Caco-2 (cell line): ENCODE results near the gene CHCHD6. TPM values are rescaled to one million over a fixed set of nuclear protein-coding genes. Genes with fewer than 3 reads are reported as not detected.

ENCODE experiments used
- BruUV-seq: library from RNA; stranded (reverse); fragments of 400-500 nt; replicated peaks from 2 replicates; lab custom pipeline; 2021; lab: Mats Ljungman, UMichigan
- CTCF ChIA-PET: fragments of 300-600 bp; sonication (Branson Sonifier 250); formaldehyde crosslinking; loops from one replicate; lab custom pipeline; 2022; ENCODE audit warnings: antibody characterized with exemption; lab: Charles Lee
- POLR2A ChIA-PET: fragments of 300-600 bp; sonication (Branson Sonifier 250); formaldehyde crosslinking; loops from one replicate; lab custom pipeline; 2022; ENCODE audit warnings: antibody characterized with exemption; lab: Charles Lee
- DNase-seq, 2 experiments: peaks; one replicate each; pipeline versions ENCODE4 v3.0.0 to v3.0.0-alpha.2; 2020 to 2022
- H3K27me3 ChIP-seq: replicated peaks from 2 replicates; pipeline ENCODE4 v1.6.0; 2011; ENCODE audit warnings: low read length; ENCODE audit not compliant: control insufficient read depth, insufficient read depth
- H3K36me3 ChIP-seq: 2 replicates; pipeline ENCODE4 v1.5.1; 2011; ENCODE audit warnings: low read length; ENCODE audit not compliant: control insufficient read depth, insufficient read depth
- H3K4me1 ChIP-seq: fragments of 250-450 bp; sonication (Bioruptor Pico); 2 replicates; pipeline ENCODE4 v1.5.1; 2020; ENCODE audit warnings: mild to moderate bottlenecking
- H3K4me3 ChIP-seq: 2 replicates; pipeline ENCODE4 v1.5.1; 2011; ENCODE audit warnings: low read depth, mild to moderate bottlenecking, control low read depth, low read length
- H3K9me3 ChIP-seq: fragments of 250-450 bp; sonication (Bioruptor Pico); 2 replicates; pipeline ENCODE4 v1.5.1; 2020; ENCODE audit warnings: mild to moderate bottlenecking, moderate library complexity
- H3K27ac Mint-ChIP-seq: one replicate; pipeline ENCODE4 v1.8.0; 2022; ENCODE audit warnings: mixed read lengths; ENCODE audit not compliant: unreplicated experiment
- H3K27me3 Mint-ChIP-seq: one replicate; pipeline ENCODE4 v1.8.0; 2022; ENCODE audit warnings: mixed read lengths; ENCODE audit not compliant: insufficient read depth, unreplicated experiment
- H3K36me3 Mint-ChIP-seq: one replicate; pipeline ENCODE4 v1.8.0; 2022; ENCODE audit warnings: mild to moderate bottlenecking, mixed read lengths; ENCODE audit not compliant: insufficient read depth, unreplicated experiment
- H3K4me1 Mint-ChIP-seq: one replicate; pipeline ENCODE4 v1.8.0; 2022; ENCODE audit warnings: low read depth, mixed read lengths; ENCODE audit not compliant: unreplicated experiment
- H3K4me3 Mint-ChIP-seq: one replicate; pipeline ENCODE4 v1.8.0; 2022; ENCODE audit warnings: mild to moderate bottlenecking, moderate library complexity, mixed read lengths; ENCODE audit not compliant: unreplicated experiment
- H3K9me3 Mint-ChIP-seq: one replicate; pipeline ENCODE4 v1.8.0; 2022; ENCODE audit warnings: mixed read lengths; ENCODE audit not compliant: unreplicated experiment
- CTCF ChIP-seq, 2 experiments: fragments of 200-600 bp in 1 of 2; IDR thresholded peaks; 1 replicate in 1 of 2; 2 replicates in 1 of 2; pipeline versions ENCODE4 v1.5.1 to v1.8.0; 2011 to 2022; ENCODE audit warnings: antibody characterized with exemption in 1 of 2, control low read depth in 1 of 2, inconsistent platforms in 1 of 2, low read depth in 1 of 2, low read length in 1 of 2, mild to moderate bottlenecking in 1 of 2, moderate library complexity in 1 of 2; ENCODE audit not compliant: insufficient read depth in 1 of 2, severe bottlenecking in 1 of 2, unreplicated experiment in 1 of 2
- intact Hi-C: fragments of 100-400 bp; cut with micrococcal nuclease; formaldehyde crosslinking; loops from one replicate; pipeline ENCODE4 v1.10.0; 2022; ENCODE audit not compliant: unreplicated experiment
- total RNA-seq: library from RNA; stranded (reverse); gene quantifications from 2 replicates; pipeline ENCODE4 v1.2.3, GENCODE V29; 2022

Gene CHCHD6
- total RNA-seq, 1 experiment from 2014 or later = 49.5 TPM

- POLR2A ChIA-PET = no interaction called here
- H3K4me1 ChIP-seq = no peaks in the 10 kb centered on the region
- CTCF ChIA-PET = no interaction called here
- H3K9me3 ChIP-seq = no peaks in the 10 kb centered on the region
- H3K27me3 ChIP-seq = no peaks in the 10 kb centered on the region
- no peak for DNase-seq
- H3K36me3 ChIP-seq = no peaks in the 10 kb centered on the region
- Mint-ChIP-seq H3K27ac (no peak overlapping the region), H3K4me1 (peaks cover 19% of the 10 kb centered on the region), H3K9me3 (peaks cover 15% of the 10 kb centered on the region), H3K4me3 (no peak overlapping the region), H3K36me3 (peaks cover 8% of the 10 kb centered on the region), H3K27me3 (no peaks in the 10 kb centered on the region)
- intact Hi-C loops = no loop called here
- no peak overlapping the region for H3K4me3 ChIP-seq
- no TSS peak for BruUV-seq
- no peak for TF ChIP-seq CTCF (IDR thresholded peaks at IDR 0.05; ENCODE audit: insufficient read depth in 1 of 2, low read depth in 1 of 2, low read length in 1 of 2, severe bottlenecking in 1 of 2, unreplicated experiment in 1 of 2)
Measured at GRCh38 chr3:126867863-126868200, 163.8 kb downstream of the CHCHD6 start.

GRCh38 chr3:126870608-126871210, 166.7 kb downstream of the CHCHD6 start:
- TF ChIP-seq CTCF (IDR thresholded peaks at IDR 0.05; ENCODE audit: insufficient read depth in 1 of 2, low read depth in 1 of 2, low read length in 1 of 2, severe bottlenecking in 1 of 2, unreplicated experiment in 1 of 2) = no peak
- ChIA-PET POLR2A (no interaction called here), CTCF (no interaction called here)
- intact Hi-C loops = no loop called here
- peaks cover 6% of the 10 kb centered on the region for H3K36me3 Mint-ChIP-seq
- H3K9me3 Mint-ChIP-seq = peaks cover 3% of the 10 kb centered on the region
- no peak for DNase-seq
- peaks cover 17% of the 10 kb centered on the region for H3K4me1 Mint-ChIP-seq
- H3K4me3 Mint-ChIP-seq = no peak overlapping the region
- peak overlapping the region; percentile 36 for H3K27ac Mint-ChIP-seq
- Histone ChIP-seq H3K4me1 (no peaks in the 10 kb centered on the region), H3K27me3 (no peaks in the 10 kb centered on the region), H3K9me3 (no peaks in the 10 kb centered on the region), H3K36me3 (no peaks in the 10 kb centered on the region), H3K4me3 (no peak overlapping the region)
- no TSS peak for BruUV-seq
- H3K27me3 Mint-ChIP-seq = no peaks in the 10 kb centered on the region

GRCh38 chr3:126872701-126873342, 168.8 kb downstream of the CHCHD6 start:
- Histone ChIP-seq H3K4me1 (no peaks in the 10 kb centered on the region), H3K9me3 (no peaks in the 10 kb centered on the region), H3K27me3 (no peaks in the 10 kb centered on the region), H3K36me3 (no peaks in the 10 kb centered on the region), H3K4me3 (no peak overlapping the region)
- intact Hi-C loops = no loop called here
- Mint-ChIP-seq H3K9me3 (no peaks in the 10 kb centered on the region), H3K27me3 (no peaks in the 10 kb centered on the region), H3K4me1 (peaks cover 16% of the 10 kb centered on the region), H3K27ac (no peak overlapping the region), H3K36me3 (peaks cover 6% of the 10 kb centered on the region), H3K4me3 (no peak overlapping the region)
- BruUV-seq = no TSS peak
- ChIA-PET POLR2A (no interaction called here), CTCF (no interaction called here)
- no peak for DNase-seq
- no peak for TF ChIP-seq CTCF (IDR thresholded peaks at IDR 0.05; ENCODE audit: insufficient read depth in 1 of 2, low read depth in 1 of 2, low read length in 1 of 2, severe bottlenecking in 1 of 2, unreplicated experiment in 1 of 2)
